Stimulated activated CD8-positive, alpha-beta memory T cell treated with anti-CD3 and anti-CD28 coated beads, Interleukin-15, amount 100 ng/mL, for 48 hours (primary cell): ENCODE results near the gene ZNRD2.
"Not testable (repeated sequence)": the region's sequence is repeated elsewhere in the genome, so short reads cannot be mapped to it uniquely, and the experiment has no call there.

ENCODE experiments used
- DNase-seq, 2 donors: peaks; one replicate each; pipeline ENCODE4 v3.0.0-alpha.2; 2020; ENCODE audit warnings: low read depth in 2 of 2

Gene ZNRD2

GRCh38 chr11:65569973-65570918, at the start of gene ZNRD2:
Gene ZNRD2, plus strand, starts transcription at chr11:65570477. Its CDS starts 15 bp downstream, at chr11:65570492.
- peak; percentile 100 for DNase-seq

GRCh38 chr11:65521777-65522521, 48.3 kb upstream of the ZNRD2 start:
- not testable (repeated sequence) for DNase-seq

GRCh38 chr11:65522718-65523630, 47.3 kb upstream of the ZNRD2 start:
- DNase-seq, result not testable (repeated sequence)

- DNase-seq, result not testable (repeated sequence)
These were observed 46.7 kb upstream of the ZNRD2 start for GRCh38 chr11:65523631-65523968.

- DNase-seq, result no peak
These were observed 46.1 kb upstream of the ZNRD2 start for GRCh38 chr11:65524014-65524740.

- peak in 1 of 2 donors; percentile 64 for DNase-seq
These were observed 45.3 kb upstream of the ZNRD2 start, which contains the start of gene SCYL1 for GRCh38 chr11:65524741-65525545. Gene SCYL1, plus strand, starts transcription at chr11:65525083. Its CDS starts 71 bp downstream, at chr11:65525154.

GRCh38 chr11:65525546-65526480, 44.5 kb upstream of the ZNRD2 start:
- no peak for DNase-seq

- no peak for DNase-seq
These were observed 43.5 kb upstream of the ZNRD2 start for GRCh38 chr11:65526744-65527143.

- DNase-seq, result no peak
These were observed 41.4 kb upstream of the ZNRD2 start for GRCh38 chr11:65528819-65529350.

- no peak for DNase-seq
These were observed 40.7 kb upstream of the ZNRD2 start for GRCh38 chr11:65529475-65530156.

GRCh38 chr11:65530157-65530496, 40.1 kb upstream of the ZNRD2 start:
- DNase-seq, result no peak

GRCh38 chr11:65532388-65533064, 37.8 kb upstream of the ZNRD2 start:
- no peak for DNase-seq

- no peak for DNase-seq
These were observed 35.2 kb upstream of the ZNRD2 start for GRCh38 chr11:65535102-65535501.

- DNase-seq, result no peak
These were observed 33.6 kb upstream of the ZNRD2 start for GRCh38 chr11:65536412-65537295.

- DNase-seq, result no peak
These were observed 33.0 kb upstream of the ZNRD2 start for GRCh38 chr11:65537296-65537597.

- DNase-seq, result no peak
These were observed 32.6 kb upstream of the ZNRD2 start for GRCh38 chr11:65537620-65538231.
